Measurements from ENCODE around the gene INSYN2B.

- no peak for TF ChIP-seq CTCF (IDR thresholded peaks at IDR 0.05; ENCODE audit: poor library complexity)
- TF ChIP-seq EZH2 (IDR thresholded peaks at IDR 0.05; ENCODE audit: borderline replicate concordance) = no peak
Observed at GRCh38 chr5:170000155-170000554, 19.9 kb upstream of the INSYN2B start.

Measured in hepatocyte (in vitro differentiated cells).